Upper lobe of left lung (tissue), 4 donors: Measurements from ENCODE around the gene CTTN.

Source experiments
- EP300 ChIP-seq, 4 donors: sonication (generic); formaldehyde crosslinking; IDR thresholded peaks; one replicate each; pipeline ENCODE4 v1.5.1; 2017; ENCODE audit warnings: antibody characterized with exemption in 4 of 4, control low read depth in 2 of 4
- POLR2A ChIP-seq, 4 donors: fragments of 450-650 bp; IDR thresholded peaks; one replicate each; pipeline ENCODE4 v1.5.1; 2016 to 2017; ENCODE audit warnings: antibody characterized with exemption in 4 of 4, mild to moderate bottlenecking in 2 of 4
- TF ChIP-seq, protein P1 (sequence below), 6 experiments: fragments of 450-650 bp in 4 of 6; fragments of 200-600 bp in 2 of 6; sonication (generic) in 2 of 6; IDR thresholded peaks; one replicate each; pipeline ENCODE4 v1.5.1; 2016 to 2019; ENCODE audit warnings: antibody characterized with exemption in 6 of 6

DNA sequence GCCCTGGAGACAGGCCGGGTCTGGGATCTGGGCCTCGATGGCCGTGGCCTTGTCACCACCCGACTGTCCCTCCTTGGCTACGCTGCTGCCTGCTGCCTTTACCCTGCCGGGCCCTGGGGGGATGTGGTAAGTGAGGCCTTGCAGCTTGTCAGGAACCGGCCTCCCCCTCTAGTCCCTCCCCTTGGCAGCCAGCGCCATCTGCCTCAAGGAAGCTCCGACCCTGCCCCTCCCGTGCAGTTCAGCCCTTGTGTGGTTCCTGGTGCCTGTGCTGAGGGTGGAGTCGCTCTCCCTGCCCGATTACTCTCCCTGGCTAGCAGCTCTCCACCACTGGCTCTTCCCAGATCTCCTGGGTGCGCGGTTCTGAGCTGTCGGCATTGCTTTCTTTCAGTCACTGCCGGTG is 33.7 kb downstream of the CTTN start:
- TF ChIP-seq EP300 (IDR thresholded peaks at IDR 0.05), result no peak
- TF ChIP-seq, protein P1, sequence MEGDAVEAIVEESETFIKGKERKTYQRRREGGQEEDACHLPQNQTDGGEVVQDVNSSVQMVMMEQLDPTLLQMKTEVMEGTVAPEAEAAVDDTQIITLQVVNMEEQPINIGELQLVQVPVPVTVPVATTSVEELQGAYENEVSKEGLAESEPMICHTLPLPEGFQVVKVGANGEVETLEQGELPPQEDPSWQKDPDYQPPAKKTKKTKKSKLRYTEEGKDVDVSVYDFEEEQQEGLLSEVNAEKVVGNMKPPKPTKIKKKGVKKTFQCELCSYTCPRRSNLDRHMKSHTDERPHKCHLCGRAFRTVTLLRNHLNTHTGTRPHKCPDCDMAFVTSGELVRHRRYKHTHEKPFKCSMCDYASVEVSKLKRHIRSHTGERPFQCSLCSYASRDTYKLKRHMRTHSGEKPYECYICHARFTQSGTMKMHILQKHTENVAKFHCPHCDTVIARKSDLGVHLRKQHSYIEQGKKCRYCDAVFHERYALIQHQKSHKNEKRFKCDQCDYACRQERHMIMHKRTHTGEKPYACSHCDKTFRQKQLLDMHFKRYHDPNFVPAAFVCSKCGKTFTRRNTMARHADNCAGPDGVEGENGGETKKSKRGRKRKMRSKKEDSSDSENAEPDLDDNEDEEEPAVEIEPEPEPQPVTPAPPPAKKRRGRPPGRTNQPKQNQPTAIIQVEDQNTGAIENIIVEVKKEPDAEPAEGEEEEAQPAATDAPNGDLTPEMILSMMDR (IDR thresholded peaks at IDR 0.05), result no peak
- no peak for TF ChIP-seq POLR2A (IDR thresholded peaks at IDR 0.05)
